Activated CD4-positive, alpha-beta T cell treated with anti-CD3 and anti-CD28 coated beads for 4 hours (primary cell): Measurements from ENCODE around the gene CDH23.

Experiments used
- DNase-seq, 2 donors: peaks; one replicate each; pipeline ENCODE4 v3.0.0-alpha.2; 2020

CDH23 gene

DNA sequence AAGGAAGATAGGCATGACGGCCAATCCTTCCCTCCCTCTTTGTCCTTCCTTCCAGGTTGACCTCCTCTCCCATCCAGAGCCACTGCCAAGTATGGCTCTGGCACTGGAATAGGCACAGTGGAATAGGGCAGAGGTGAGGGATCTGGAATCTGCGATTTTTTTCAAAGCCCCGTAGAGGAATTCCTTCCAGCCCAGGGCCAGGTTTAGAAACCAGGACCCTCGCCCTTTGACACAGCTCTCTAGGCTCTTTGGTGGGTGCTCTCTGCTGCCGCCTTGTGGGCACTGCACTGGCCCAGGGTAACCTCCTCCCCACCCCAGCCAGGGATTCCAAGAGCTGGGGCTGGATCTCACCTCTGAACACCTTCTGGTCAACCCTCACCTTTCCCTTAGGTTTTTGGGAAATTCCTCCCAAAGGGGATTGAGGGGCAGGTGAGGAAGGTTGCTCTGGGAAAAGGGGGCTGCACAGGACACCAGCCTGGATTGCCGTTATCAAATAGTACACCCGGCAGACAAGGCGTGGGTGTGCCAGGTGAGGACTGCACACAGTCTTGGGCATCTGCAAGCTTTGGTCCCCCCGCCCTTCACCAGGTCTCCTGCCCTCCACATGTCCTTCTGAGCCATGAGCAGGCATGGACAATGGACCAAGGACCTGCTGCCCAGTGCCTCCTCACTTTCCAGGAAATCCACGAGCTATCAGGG is 300.1 kb downstream of the CDH23 start:
- peak; percentile 62 to 73 for DNase-seq

- peak; percentile 56 to 70 for DNase-seq
Observed at GRCh38 chr10:71697938-71698709, 301.4 kb downstream of the CDH23 start.

GRCh38 chr10:71698737-71699136 is 302.0 kb downstream of the CDH23 start:
- DNase-seq, result no peak

GRCh38 chr10:71700731-71701368 is 304.1 kb downstream of the CDH23 start:
- no peak for DNase-seq

DNA sequence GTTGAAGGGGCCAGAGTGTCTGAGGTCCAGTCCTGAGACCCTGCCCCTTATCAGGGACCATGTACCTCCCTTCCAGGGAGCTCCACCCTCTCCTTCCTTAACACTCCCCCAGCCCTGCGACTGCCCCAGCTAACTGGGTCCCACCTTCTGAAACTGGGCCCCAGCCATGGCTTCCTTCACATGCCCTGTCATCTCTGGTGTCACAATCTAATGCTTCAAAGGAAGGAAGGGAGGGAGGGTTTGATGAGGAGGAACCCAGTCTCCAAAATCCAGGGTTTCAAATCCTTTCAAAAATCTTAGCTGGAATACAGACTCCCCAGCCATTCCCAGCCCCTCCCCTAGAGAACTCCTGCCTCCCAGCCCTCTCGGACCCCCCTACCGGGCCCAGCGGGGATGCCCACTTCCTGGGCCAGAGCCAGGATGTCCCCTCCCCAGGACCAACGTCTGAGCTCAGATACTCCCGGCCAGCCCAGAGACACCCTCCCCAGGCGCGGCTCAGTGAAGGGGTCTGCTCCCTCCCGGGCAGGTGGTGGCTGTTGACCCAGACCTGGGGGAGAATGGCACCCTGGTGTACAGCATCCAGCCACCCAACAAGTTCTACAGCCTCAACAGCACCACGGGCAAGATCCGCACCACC is 304.9 kb downstream of the CDH23 start:
- no peak for DNase-seq

GRCh38 chr10:71703577-71703976 is 306.9 kb downstream of the CDH23 start:
- no peak for DNase-seq

- no peak for DNase-seq
Observed at GRCh38 chr10:71704816-71705215, 308.1 kb downstream of the CDH23 start.

DNA sequence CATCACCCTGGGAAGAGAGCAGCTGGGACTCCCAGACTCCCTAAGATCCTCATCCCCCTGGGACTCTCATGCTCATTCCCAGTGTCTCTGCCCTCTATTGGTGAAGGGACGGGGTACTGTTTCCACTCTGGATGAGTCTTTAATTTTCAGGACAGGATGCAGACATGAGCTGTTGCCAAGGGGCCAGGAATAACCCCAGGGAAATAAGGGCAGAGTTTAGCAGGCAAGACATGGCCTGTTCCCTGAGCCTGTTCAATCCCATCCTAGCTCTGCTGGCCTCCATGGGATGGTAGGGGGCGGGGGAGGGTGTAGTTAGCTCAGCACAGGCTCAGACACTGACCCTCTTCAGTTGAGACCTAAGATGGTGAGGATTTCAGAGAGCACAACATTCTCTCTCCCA is 308.9 kb downstream of the CDH23 start:
- no peak for DNase-seq

- no peak for DNase-seq
Observed at GRCh38 chr10:71706216-71707121, 309.7 kb downstream of the CDH23 start.

DNA sequence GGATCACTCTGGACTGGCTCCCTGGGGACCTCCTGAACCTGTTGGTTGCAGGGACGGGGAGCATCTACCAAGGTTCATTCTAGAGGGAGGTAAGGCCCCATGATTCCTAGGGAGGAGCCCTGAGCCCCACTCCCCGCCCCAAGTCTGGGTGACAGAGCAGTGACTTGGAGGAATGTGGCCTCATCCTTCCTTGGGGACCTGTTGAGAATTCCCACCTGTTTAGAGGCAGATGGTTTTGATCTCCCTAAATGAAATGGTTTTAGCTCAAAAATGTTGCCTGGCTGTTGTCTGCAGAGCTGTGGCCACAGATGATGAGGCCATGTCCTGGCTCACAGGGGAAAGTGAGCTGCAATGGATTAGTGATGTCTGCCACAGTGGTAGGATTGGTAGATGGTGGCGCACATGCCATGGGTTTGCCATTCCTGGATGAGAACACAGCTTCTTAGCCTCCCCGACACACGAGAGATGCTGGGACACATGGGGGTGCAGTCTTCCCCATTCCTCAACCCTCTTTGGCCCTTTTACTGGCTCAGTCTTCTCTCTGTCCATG is 310.6 kb downstream of the CDH23 start:
- DNase-seq, result no peak

GRCh38 chr10:71708301-71708703 is 311.6 kb downstream of the CDH23 start:
- peak; percentile 51 to 72 for DNase-seq

DNA sequence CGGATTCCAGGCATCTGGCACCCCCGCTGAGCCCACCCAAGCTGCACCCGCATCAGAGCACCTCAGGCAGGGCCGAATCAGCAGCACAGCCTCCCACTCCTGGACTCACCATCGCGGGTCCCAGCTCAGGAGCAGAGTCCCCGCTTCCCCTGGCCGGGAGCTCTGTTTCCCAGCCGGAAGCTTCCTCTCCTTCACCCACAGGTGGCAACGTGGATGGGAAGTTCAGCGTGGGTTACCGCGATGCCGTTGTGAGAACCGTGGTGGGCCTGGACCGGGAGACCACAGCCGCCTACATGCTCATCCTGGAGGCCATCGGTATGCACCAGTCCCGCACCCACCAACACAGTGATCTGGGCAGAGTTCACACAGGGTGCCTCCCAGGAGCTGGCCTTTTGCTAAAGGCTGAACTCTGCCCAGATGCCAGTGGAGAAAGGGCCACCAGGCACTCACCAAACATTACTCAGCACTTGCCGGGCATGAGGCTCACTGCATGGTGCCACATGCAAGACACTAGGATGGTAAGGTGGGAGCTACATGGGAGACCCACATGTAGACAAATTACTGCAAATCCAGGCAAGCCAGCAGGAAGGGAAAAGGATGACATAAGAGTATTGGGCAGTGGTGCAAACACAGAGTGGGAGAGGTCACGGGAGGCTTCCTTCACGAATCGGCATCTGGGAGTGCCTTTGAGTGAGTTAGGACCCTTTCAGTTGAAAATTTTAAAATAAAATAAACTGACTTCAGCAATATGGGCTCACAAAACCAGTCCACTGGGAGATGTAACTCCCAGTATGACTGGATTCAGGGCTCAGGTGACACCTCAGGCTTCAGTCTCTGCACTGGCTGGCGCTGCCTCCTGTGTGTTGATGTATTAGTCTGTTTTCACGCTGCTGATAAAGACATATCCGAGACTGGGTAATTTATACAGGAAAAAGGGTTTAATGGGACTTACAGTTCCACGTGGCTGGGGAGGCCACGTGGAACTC is 312.5 kb downstream of the CDH23 start:
- DNase-seq, result no peak

GRCh38 chr10:71710519-71710918 is 313.8 kb downstream of the CDH23 start:
- DNase-seq, result no peak

DNA sequence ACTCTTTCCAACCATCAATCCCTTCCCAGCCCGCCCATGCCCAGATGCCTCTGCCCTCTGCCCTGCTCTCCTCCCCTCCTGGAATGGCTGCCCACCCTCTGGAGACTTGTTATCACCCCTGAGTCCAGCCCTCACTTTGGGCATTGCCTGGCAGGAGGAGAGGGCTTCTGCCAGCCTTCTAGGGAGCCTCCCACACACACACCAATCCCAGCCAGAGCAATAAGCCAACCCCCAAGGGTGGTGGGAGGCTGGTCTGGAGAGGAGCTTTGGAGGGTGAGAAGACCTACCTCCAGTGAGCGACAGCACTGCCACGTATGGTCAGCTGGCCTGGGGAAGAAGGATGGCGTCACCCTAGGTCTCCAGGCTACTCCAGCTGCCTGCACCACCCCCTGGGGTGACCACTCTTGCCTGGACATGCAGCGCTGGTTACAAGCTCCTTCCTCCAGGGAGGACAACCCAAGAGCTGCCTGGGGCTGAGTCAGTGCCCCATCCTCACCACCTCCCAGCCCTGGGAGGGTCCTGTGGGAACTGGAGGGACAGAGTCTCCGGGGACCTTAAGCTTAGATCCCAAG is 314.4 kb downstream of the CDH23 start:
- DNase-seq, result no peak

GRCh38 chr10:71712170-71712569 is 315.4 kb downstream of the CDH23 start:
- DNase-seq, result no peak

DNA sequence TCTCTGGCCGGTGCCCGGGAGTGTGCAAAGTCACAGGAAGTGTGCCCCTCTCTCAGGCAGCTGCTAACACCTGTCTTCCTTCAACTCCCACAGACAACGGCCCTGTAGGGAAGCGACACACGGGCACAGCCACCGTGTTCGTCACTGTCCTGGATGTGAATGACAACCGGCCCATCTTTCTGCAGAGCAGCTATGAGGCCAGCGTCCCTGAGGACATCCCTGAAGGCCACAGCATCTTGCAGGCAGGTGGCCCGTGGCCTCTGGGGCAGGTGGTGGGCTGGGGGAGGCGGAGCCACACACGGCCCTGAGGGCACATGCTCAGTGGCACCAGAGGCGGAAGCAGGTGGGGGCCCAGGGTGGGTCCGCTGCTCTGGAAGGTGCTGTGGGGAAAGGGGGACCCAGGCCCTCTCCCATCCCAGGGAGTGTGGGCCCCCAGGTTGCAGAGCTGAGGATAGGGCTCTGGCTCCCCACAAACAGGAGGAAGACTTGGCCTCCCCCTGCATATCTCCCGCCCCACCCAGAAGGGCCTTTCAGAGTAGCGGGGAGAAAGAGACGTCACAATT is 315.9 kb downstream of the CDH23 start:
- DNase-seq, result peak in 1 of 2 donors; percentile 40

GRCh38 chr10:71713135-71714030 is 316.7 kb downstream of the CDH23 start:
- peak in 1 of 2 donors; percentile 48 for DNase-seq

GRCh38 chr10:71714031-71714410 is 317.3 kb downstream of the CDH23 start:
- no peak for DNase-seq

DNA sequence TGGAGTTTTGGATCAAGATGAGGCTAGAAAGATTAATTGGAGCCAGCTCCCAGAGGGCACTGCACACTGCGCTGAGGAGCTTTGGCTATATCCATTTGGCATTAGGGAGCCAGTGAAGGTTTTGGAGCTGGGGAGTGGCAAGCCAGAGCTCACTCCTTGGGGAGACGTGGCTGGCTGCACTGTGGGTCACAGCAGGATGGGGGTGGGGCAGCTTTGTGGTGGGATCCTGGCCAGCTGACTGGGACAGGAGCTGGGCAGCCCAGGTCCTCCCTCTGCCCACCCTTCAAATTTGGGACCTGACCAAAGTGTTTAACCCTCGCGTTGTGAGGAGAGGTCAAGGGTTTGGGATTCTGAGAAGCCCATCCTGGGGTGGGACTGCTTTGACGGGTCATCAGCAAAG is 317.9 kb downstream of the CDH23 start:
- DNase-seq, result no peak
